Body of pancreas (tissue), 4 donors: ENCODE data around the gene ZNF576. TPM values are rescaled to one million over a fixed set of nuclear protein-coding genes. Genes with fewer than 3 reads are reported as not detected.
"Not testable (repeated sequence)": the region's sequence is repeated elsewhere in the genome, so short reads cannot be mapped to it uniquely, and the experiment has no call there.

Experiments
- ATAC-seq: fragments of 150-250 bp; one replicate; pipeline ENCODE4 v1.9.1; 2016
- DNase-seq, 4 donors: peaks; one replicate each; pipeline ENCODE4 v3.0.0-alpha.2; 2019
- H3K27ac ChIP-seq, 4 donors: fragments of 200-600 bp; sonication (generic); 1 replicate in 3 of 4; 2 replicates in 1 of 4; pipeline versions ENCODE4 v1.5.1 to v1.6.1; 2016 to 2019; ENCODE audit warnings: mild to moderate bottlenecking in 1 of 4, mixed read lengths in 1 of 4, moderate library complexity in 1 of 4
- H3K27me3 ChIP-seq, 2 donors: fragments of 200-600 bp; sonication (generic); one replicate each; pipeline ENCODE4 v1.6.0; 2016; ENCODE audit warnings: mild to moderate bottlenecking in 1 of 2
- H3K36me3 ChIP-seq, 2 donors: fragments of 200-600 bp; sonication (generic); replicated peaks in 1 of 2; 2 replicates each; pipeline ENCODE4 v1.5.1; 2016; ENCODE audit warnings: low read depth in 2 of 2; ENCODE audit not compliant: insufficient read depth in 1 of 2
- H3K4me1 ChIP-seq: fragments of 200-600 bp; sonication (generic); one replicate; pipeline ENCODE4 v1.6.0; 2016
- H3K4me3 ChIP-seq, 2 donors: fragments of 200-600 bp; sonication (generic); 1 replicate in 1 of 2; 2 replicates in 1 of 2; pipeline ENCODE4 v1.5.1; 2016 to 2019
- H3K9me3 ChIP-seq, 3 donors: fragments of 200-600 bp; sonication (generic); 1 replicate in 2 of 3; 2 replicates in 1 of 3; pipeline ENCODE4 v1.5.1; 2016
- CTCF ChIP-seq, 7 experiments: fragments of 450-650 bp in 4 of 7; fragments of 200-600 bp in 3 of 7; sonication (generic) in 3 of 7; IDR thresholded peaks; one replicate each; pipeline ENCODE4 v1.5.1; 2016 to 2019; ENCODE audit warnings: antibody characterized with exemption in 7 of 7
- POLR2A ChIP-seq, 3 donors: fragments of 450-650 bp; IDR thresholded peaks; one replicate each; pipeline ENCODE4 v1.6.1; 2016; ENCODE audit warnings: antibody characterized with exemption in 3 of 3, mild to moderate bottlenecking in 2 of 3
- WGBS, 2 donors: methylation state at CpG; one replicate each; pipeline ENCODE4 v1.1.5; 2017; 5-methylcytosine and 5-hydroxymethylcytosine counted together
- intact Hi-C: fragments of 100-400 bp; cut with DNase I; formaldehyde crosslinking; loops from one replicate; pipeline ENCODE4 v1.15.1; 2023
- total RNA-seq, 2 donors: library from RNA; depleted of rRNA; stranded (reverse); fragments of >200 nt; gene quantifications; one replicate each; pipeline ENCODE4 v1.1.0, GENCODE V29; 2016

Gene ZNF576
- total RNA-seq, 2 donors from 2014 or later, result 4.6 to 8.6 TPM

- WGBS, 2 donors, result 30 to 45% methylated on average over 17 of the region's 17 CpGs
- Histone ChIP-seq H3K27me3 (no peaks in the 10 kb centered on the region), H3K27ac (no peak overlapping the region), H3K4me3 (no peak overlapping the region), H3K4me1 (peaks cover 12% of the 10 kb centered on the region), H3K9me3 (no peaks in the 10 kb centered on the region), H3K36me3 (no peaks in the 10 kb centered on the region)
- intact Hi-C loops, result no loop called here
- TF ChIP-seq CTCF (IDR thresholded peaks at IDR 0.05) (no peak), POLR2A (IDR thresholded peaks at IDR 0.05) (no peak)
- ATAC-seq, result no peak
- DNase-seq, result peak in 1 of 4 donors; percentile 11
Observed at GRCh38 chr19:43634872-43635560, 38.6 kb downstream of the ZNF576 start.

- H3K27ac ChIP-seq, H3K27me3 ChIP-seq, H3K9me3 ChIP-seq, intact Hi-C loops, H3K36me3 ChIP-seq, DNase-seq, ATAC-seq, H3K4me3 ChIP-seq: not testable (repeated sequence)
- WGBS, 2 donors, result 40 to 43% methylated on average over 2 of the region's 2 CpGs
- H3K4me1 ChIP-seq, result peaks cover 17% of the 10 kb centered on the region
Observed at GRCh38 chr19:43635561-43635940, 39.2 kb downstream of the ZNF576 start.

- Histone ChIP-seq H3K36me3 (no peaks in the 10 kb centered on the region), H3K9me3 (no peaks in the 10 kb centered on the region), H3K27ac (no peak overlapping the region), H3K27me3 (no peaks in the 10 kb centered on the region), H3K4me1 (peaks cover 19% of the 10 kb centered on the region), H3K4me3 (no peak overlapping the region)
- WGBS, 2 donors, result 53 to 76% methylated on average over 5 to 14 of the region's 14 CpGs
- ATAC-seq, result no peak
- TF ChIP-seq CTCF (IDR thresholded peaks at IDR 0.05) (no peak), POLR2A (IDR thresholded peaks at IDR 0.05) (no peak)
- intact Hi-C loops, result no loop called here
- peak in 1 of 4 donors; percentile 19 for DNase-seq
Observed at GRCh38 chr19:43636121-43636683, 39.8 kb downstream of the ZNF576 start.

GRCh38 chr19:43638214-43638994 is 42.0 kb downstream of the ZNF576 start:
- H3K9me3 ChIP-seq, result no peaks in the 10 kb centered on the region
- H3K4me3 ChIP-seq, result no peak overlapping the region
- intact Hi-C loops, result no loop called here
- DNase-seq (no peak), ATAC-seq (no peak)
- H3K27ac ChIP-seq, result no peak overlapping the region
- 76 to 80% methylated on average over 13 of the region's 13 CpGs for WGBS, 2 donors
- H3K4me1 ChIP-seq, result peaks cover 19% of the 10 kb centered on the region
- H3K27me3 ChIP-seq, result no peaks in the 10 kb centered on the region
- no peaks in the 10 kb centered on the region for H3K36me3 ChIP-seq
- TF ChIP-seq CTCF (IDR thresholded peaks at IDR 0.05), result no peak
- TF ChIP-seq POLR2A (IDR thresholded peaks at IDR 0.05), result no peak

GRCh38 chr19:43638995-43639518 is 42.7 kb downstream of the ZNF576 start:
- TF ChIP-seq POLR2A (IDR thresholded peaks at IDR 0.05) (no peak), CTCF (IDR thresholded peaks at IDR 0.05) (no peak)
- H3K27ac ChIP-seq, result no peak overlapping the region
- WGBS, 2 donors, result 8 to 9% methylated on average over 13 to 18 of the region's 18 CpGs
- H3K9me3 ChIP-seq, result no peaks in the 10 kb centered on the region
- peaks cover 19% of the 10 kb centered on the region for H3K4me1 ChIP-seq
- H3K27me3 ChIP-seq, result no peaks in the 10 kb centered on the region
- DNase-seq (no peak), ATAC-seq (no peak)
- peak overlapping the region in 1 of 2 donors; percentile 25 for H3K4me3 ChIP-seq
- intact Hi-C loops, result no loop called here
- H3K36me3 ChIP-seq, result no peaks in the 10 kb centered on the region
